ENCODE measurements around the gene CAPG.
"Not testable (repeated sequence)": the region's sequence is repeated elsewhere in the genome, so short reads cannot be mapped to it uniquely, and the experiment has no call there.

Gene CAPG

GRCh38 chr2:85409845-85410583 is at the start of gene CAPG:
Gene CAPG, minus strand, starts transcription at chr2:85410366. Its CDS starts 8,221 bp downstream, at chr2:85402145.
- no peak for DNase-seq (ENCODE audit: low spot score)

GRCh38 chr2:85459771-85460170 is 49.6 kb upstream of the CAPG start:
- no peak for DNase-seq (ENCODE audit: low spot score)

GRCh38 chr2:85458601-85459563 is 48.7 kb upstream of the CAPG start:
- no peak for DNase-seq (ENCODE audit: low spot score)

GRCh38 chr2:85457877-85458316 is 47.7 kb upstream of the CAPG start:
- DNase-seq (ENCODE audit: low spot score), result peak; percentile 31

GRCh38 chr2:85457043-85457442 is 46.9 kb upstream of the CAPG start:
- DNase-seq (ENCODE audit: low spot score), result no peak

- no peak for DNase-seq (ENCODE audit: low spot score)
These were observed 45.5 kb upstream of the CAPG start for GRCh38 chr2:85455552-85456090.

GRCh38 chr2:85453571-85453970 is 43.4 kb upstream of the CAPG start:
- DNase-seq (ENCODE audit: low spot score), result no peak

- DNase-seq (ENCODE audit: low spot score), result no peak
These were observed 42.1 kb upstream of the CAPG start for GRCh38 chr2:85452237-85452636.

GRCh38 chr2:85449214-85449588 is 39.0 kb upstream of the CAPG start:
- no peak for DNase-seq (ENCODE audit: low spot score)

GRCh38 chr2:85448461-85449213 is 38.5 kb upstream of the CAPG start:
- no peak for DNase-seq (ENCODE audit: low spot score)

- no peak for DNase-seq (ENCODE audit: low spot score)
These were observed 37.0 kb upstream of the CAPG start for GRCh38 chr2:85447222-85447585.

- DNase-seq (ENCODE audit: low spot score), result no peak
These were observed 36.4 kb upstream of the CAPG start for GRCh38 chr2:85446296-85447221.

GRCh38 chr2:85445316-85446295 is 35.4 kb upstream of the CAPG start:
- DNase-seq (ENCODE audit: low spot score), result peak; percentile 73

GRCh38 chr2:85444629-85445172 is 34.5 kb upstream of the CAPG start:
- no peak for DNase-seq (ENCODE audit: low spot score)

- DNase-seq (ENCODE audit: low spot score), result no peak
These were observed 31.7 kb upstream of the CAPG start for GRCh38 chr2:85441864-85442263.

GRCh38 chr2:85440729-85441128 is 30.6 kb upstream of the CAPG start:
- DNase-seq (ENCODE audit: low spot score), result no peak

- no peak for DNase-seq (ENCODE audit: low spot score)
These were observed 29.8 kb upstream of the CAPG start for GRCh38 chr2:85439986-85440385.

- not testable (repeated sequence) for DNase-seq (ENCODE audit: low spot score)
These were observed 29.4 kb upstream of the CAPG start for GRCh38 chr2:85439569-85439968.

- no peak for DNase-seq (ENCODE audit: low spot score)
These were observed 28.9 kb upstream of the CAPG start for GRCh38 chr2:85439025-85439472.
